RWPE2 (cell line): ENCODE measurements around the gene HIPK2.

Experiments
- ATAC-seq: fragments of 200-7000 bp; cut with Tn5 transposase; 3 replicates; pipeline ENCODE4 v1.9.1; 2021; ENCODE audit warnings: low read depth
- DNase-seq: peaks from one replicate; pipeline ENCODE4 v3.0.0-alpha.2; 2020; ENCODE audit warnings: low spot score
- H3K27ac ChIP-seq: fragments of 450-650 bp; 2 replicates; pipeline ENCODE4 v1.5.1; 2017; ENCODE audit warnings: mild to moderate bottlenecking; ENCODE audit not compliant: poor library complexity, severe bottlenecking
- H3K27me3 ChIP-seq: fragments of 250-450 bp; sonication (Bioruptor Pico); 2 replicates; pipeline ENCODE4 v1.5.1; 2021; ENCODE audit warnings: mild to moderate bottlenecking, moderate library complexity; ENCODE audit not compliant: insufficient read depth, poor library complexity, severe bottlenecking
- H3K36me3 ChIP-seq: fragments of 250-450 bp; sonication (Bioruptor Pico); 2 replicates; pipeline ENCODE4 v1.5.1; 2020; ENCODE audit warnings: low read depth, mild to moderate bottlenecking, moderate library complexity
- H3K4me1 ChIP-seq: fragments of 250-450 bp; sonication (Bioruptor Pico); 2 replicates; pipeline ENCODE4 v1.5.1; 2021; ENCODE audit warnings: mild to moderate bottlenecking, moderate library complexity; ENCODE audit not compliant: insufficient read depth, poor library complexity, severe bottlenecking
- H3K4me3 ChIP-seq: fragments of 250-450 bp; sonication (Bioruptor Pico); 2 replicates; pipeline ENCODE4 v1.5.1; 2021; ENCODE audit warnings: mild to moderate bottlenecking, moderate library complexity; ENCODE audit not compliant: severe bottlenecking
- H3K9me3 ChIP-seq: fragments of 250-450 bp; sonication (Bioruptor Pico); 2 replicates; pipeline ENCODE4 v1.5.1; 2021; ENCODE audit warnings: mild to moderate bottlenecking, moderate library complexity; ENCODE audit not compliant: severe bottlenecking
- TF ChIP-seq, protein P1 (sequence below): fragments of 450-650 bp; IDR thresholded peaks from one replicate; pipeline ENCODE4 v1.5.1; 2017; ENCODE audit warnings: mild to moderate bottlenecking, moderate library complexity; ENCODE audit not compliant: poor library complexity, severe bottlenecking

Gene HIPK2

DNA sequence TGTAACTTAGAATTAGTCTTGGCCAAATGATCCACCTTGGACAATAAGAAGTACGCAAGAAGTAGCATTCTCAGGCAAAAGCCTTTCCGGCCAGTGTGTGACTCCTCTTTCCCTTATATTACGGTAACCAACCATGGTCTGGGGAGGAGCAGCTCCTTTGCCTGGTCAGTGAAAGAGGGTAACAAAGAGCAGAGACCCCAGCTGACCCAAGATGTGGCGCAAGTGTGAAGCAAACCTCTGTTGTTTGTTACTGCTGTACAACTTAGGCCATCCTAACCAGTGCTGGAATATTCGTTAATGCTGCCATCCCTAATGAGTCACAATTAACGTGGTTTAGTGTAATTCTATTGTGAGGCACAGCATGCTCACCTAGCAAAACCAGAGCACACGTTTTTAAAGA, 44.0 kb downstream of the HIPK2 start:
- ATAC-seq (no peak), DNase-seq (no peak)
- Histone ChIP-seq H3K27me3 (no peaks in the 10 kb centered on the region), H3K36me3 (no peaks in the 10 kb centered on the region), H3K4me3 (no peak overlapping the region), H3K27ac (peak overlapping the region; percentile 89), H3K4me1 (peaks cover 67% of the 10 kb centered on the region), H3K9me3 (peaks cover 2% of the 10 kb centered on the region)
- TF ChIP-seq, protein P1, sequence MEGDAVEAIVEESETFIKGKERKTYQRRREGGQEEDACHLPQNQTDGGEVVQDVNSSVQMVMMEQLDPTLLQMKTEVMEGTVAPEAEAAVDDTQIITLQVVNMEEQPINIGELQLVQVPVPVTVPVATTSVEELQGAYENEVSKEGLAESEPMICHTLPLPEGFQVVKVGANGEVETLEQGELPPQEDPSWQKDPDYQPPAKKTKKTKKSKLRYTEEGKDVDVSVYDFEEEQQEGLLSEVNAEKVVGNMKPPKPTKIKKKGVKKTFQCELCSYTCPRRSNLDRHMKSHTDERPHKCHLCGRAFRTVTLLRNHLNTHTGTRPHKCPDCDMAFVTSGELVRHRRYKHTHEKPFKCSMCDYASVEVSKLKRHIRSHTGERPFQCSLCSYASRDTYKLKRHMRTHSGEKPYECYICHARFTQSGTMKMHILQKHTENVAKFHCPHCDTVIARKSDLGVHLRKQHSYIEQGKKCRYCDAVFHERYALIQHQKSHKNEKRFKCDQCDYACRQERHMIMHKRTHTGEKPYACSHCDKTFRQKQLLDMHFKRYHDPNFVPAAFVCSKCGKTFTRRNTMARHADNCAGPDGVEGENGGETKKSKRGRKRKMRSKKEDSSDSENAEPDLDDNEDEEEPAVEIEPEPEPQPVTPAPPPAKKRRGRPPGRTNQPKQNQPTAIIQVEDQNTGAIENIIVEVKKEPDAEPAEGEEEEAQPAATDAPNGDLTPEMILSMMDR: no peak

DNA sequence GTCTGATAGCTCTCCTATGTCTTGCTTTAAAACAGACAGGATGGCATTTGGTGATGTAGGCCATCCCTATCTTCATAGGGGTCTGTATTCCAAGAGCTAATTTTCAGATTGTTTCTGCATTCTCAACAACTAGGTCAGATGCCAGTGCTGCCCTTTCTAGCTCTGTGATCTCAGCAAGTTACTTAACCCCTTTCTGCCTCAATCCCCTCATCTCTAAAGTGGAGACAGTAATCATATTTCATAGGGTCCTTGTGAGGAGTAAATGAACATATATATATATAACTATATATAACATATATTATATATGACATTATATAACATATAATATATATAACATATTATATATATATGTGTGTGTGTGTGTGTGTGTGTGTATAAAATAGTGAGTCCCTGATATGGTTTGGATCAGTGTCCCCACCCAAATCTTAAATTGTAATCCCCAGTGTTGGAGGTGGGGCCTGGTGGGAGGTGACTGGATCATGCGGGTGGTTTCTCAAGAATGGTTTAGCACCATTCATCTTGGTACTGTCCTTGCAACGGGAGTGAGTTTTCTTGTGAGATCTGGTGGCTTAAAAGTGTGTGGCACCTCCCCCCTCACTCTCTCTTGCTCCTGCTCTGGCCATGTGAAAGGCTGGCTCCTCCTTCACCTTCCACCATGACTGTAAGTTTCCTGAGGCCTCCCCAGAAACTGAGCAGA, 45.2 kb downstream of the HIPK2 start:
- Histone ChIP-seq H3K4me1 (peaks cover 63% of the 10 kb centered on the region), H3K27ac (peak overlapping the region; percentile 89), H3K27me3 (no peaks in the 10 kb centered on the region), H3K9me3 (peaks cover 2% of the 10 kb centered on the region), H3K4me3 (no peak overlapping the region), H3K36me3 (0 out of 2 replicates have a peak, but pooled peaks cover 3% of the 10 kb centered on the region)
- DNase-seq: no peak
- ATAC-seq: no peak; the same call in 2 of the 3 replicates
- TF ChIP-seq, protein P1: no peak

DNA sequence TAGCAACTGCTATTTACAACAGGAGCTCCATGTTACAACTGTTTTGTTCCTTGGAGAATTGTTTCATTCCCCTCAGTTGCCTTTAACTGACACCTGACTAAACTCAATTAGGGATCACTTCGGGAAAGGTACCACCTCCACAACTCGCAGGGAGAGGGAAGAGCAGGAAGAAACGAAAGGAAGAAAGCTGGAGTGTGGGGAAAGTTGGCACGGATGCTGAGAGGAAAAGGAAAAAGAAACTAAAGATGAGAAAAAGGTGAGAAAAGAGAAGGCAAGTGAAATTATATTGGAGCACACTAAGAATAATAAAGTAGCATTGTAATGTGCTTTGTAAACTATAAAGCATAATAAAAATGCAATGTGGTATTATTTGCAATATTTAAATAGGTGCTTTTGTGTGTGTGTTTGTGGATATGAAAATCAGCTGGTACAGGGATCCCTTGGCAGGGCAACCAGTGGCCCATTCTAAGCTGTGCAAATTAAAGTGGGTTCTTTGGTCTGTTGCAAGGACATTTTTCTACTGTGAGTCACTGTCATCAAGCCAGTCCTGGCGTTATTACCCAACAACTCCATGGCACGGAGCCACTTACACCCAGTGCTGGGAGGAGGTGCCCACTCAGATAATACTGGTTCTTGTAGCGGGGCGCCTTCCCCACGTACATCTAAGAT, 45.9 kb downstream of the HIPK2 start:
- peaks cover 64% of the 10 kb centered on the region for H3K4me1 ChIP-seq
- H3K9me3 ChIP-seq: peaks cover 2% of the 10 kb centered on the region
- peak; percentile 64 for ATAC-seq
- no peaks in the 10 kb centered on the region for H3K27me3 ChIP-seq
- DNase-seq: peak; percentile 87
- H3K4me3 ChIP-seq: no peak overlapping the region
- TF ChIP-seq, protein P1: no peak
- 0 out of 2 replicates have a peak, but pooled peaks cover 3% of the 10 kb centered on the region for H3K36me3 ChIP-seq
- peak overlapping the region; percentile 89 for H3K27ac ChIP-seq

DNA sequence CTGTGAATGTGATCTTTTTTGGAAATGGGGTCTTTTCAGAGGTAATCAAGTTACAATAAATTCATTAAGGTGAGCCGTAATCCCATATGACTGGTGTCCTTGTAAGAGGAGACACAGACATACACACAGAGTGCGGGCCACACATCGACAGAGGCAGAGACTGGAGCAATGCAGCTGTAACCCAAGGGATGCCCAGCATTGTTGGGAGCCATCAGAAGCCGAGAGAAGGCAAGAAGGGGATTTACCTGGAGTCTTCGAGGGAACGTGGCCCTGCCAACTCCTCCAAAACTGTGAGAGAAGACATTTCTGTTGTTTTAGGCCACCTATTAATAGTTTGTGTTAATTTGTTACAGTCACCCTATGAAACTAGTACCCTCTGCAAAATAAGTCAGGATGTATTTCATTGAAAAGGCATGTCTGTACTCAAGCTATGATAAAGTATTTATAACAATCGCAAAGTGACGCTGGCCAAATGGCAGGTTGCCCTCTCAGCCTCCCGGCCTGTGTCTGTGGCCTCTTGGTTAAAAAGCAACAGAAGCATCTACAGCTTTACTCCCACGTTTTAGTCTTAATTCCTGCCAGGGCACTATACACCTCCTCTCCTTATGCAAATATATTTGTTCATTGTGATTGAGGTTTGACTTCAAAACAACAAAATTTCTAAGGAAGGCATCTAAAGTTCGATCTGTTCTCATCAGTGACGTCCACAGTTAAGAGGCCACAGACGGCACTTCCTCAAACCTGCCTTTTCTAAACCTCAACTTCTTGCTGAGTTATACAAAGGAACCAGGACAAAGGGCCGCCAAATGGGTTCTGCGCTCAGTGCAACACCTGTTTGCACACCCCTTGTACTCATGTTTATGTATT, 46.8 kb downstream of the HIPK2 start:
- ATAC-seq (no peak), DNase-seq (no peak)
- Histone ChIP-seq H3K9me3 (peaks cover 2% of the 10 kb centered on the region), H3K27me3 (no peaks in the 10 kb centered on the region), H3K4me1 (peaks cover 73% of the 10 kb centered on the region), H3K27ac (peak overlapping the region; percentile 89), H3K36me3 (0 out of 2 replicates have a peak, but pooled peaks cover 3% of the 10 kb centered on the region), H3K4me3 (no peak overlapping the region)
- TF ChIP-seq, protein P1: no peak
